ENCODE data around the gene GABRG3. TPM values are rescaled to one million over a fixed set of nuclear protein-coding genes. Genes with fewer than 3 reads are reported as not detected.

The GABRG3 gene
- total and polyA plus RNA-seq, 10 of the 15 experiments (the other 5 are each of a cell fraction or from before 2014, with no cell fraction given), result 0.15 TPM; not detected in 9

DNA sequence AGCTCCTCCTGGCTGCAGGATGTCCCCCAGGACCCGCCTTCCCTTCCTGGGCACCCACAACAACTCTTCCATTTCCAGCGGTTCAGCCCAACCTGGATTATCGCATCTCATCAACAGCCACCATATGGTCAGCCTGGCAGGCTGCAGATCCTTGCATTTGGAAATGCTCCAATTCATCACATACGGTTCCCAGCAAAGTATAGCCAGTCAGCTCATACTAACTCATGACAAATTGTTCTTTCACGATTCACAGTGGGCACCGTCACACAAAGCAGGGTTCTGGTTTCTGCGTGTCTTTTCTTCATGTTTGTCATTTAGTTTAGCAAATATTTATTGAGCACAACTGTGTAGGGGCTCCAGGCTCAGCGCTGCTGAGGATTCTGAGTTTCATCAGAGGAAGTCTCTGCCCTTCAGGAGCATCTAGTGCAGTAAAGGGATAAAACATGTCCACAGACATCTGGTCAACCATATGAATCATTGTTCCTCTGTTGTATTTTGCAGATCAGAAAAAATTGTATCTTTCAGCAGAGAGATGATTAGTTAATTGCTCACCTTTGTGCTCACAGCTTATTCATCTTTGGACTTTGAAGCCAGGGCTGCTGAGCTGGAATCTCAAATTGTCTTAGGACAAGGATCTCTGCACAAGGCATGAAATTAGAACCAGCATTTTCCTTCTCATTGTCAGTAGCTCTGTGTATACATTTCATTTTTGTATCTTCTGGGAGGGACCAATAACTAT is 125.1 kb downstream of the GABRG3 start:
- WGBS (ENCODE audit: insufficient coverage, insufficient replicate concordance, low lambda C conversion rate, missing lambda C conversion rate), result 11% methylated on average over 8 of the region's 8 CpGs
- POLR2A ChIA-PET, result no interaction called here
- ATAC-seq, result no peak
- no peak for TF ChIP-seq MEF2A (IDR thresholded peaks at IDR 0.05; ENCODE audit: insufficient read depth, low read depth, low read length)
- no peak for TF ChIP-seq ZBED1 (IDR thresholded peaks at IDR 0.05; ENCODE audit: borderline replicate concordance)
- TF ChIP-seq MXI1 (IDR thresholded peaks at IDR 0.05; ENCODE audit: low read depth, low read length), result no peak
- TF ChIP-seq, protein P1, sequence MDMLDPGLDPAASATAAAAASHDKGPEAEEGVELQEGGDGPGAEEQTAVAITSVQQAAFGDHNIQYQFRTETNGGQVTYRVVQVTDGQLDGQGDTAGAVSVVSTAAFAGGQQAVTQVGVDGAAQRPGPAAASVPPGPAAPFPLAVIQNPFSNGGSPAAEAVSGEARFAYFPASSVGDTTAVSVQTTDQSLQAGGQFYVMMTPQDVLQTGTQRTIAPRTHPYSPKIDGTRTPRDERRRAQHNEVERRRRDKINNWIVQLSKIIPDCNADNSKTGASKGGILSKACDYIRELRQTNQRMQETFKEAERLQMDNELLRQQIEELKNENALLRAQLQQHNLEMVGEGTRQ (IDR thresholded peaks at IDR 0.05; ENCODE audit: borderline replicate concordance, low read depth, low read length), result no peak
- no peak for TF ChIP-seq SMAD1 (IDR thresholded peaks at IDR 0.05; ENCODE audit: low read depth, partially characterized antibody)
- no peak for TF ChIP-seq TCF3 (IDR thresholded peaks at IDR 0.05; ENCODE audit: borderline replicate concordance, insufficient read depth, low read depth, low read length)
- TF ChIP-seq NFXL1 (IDR thresholded peaks at IDR 0.05; ENCODE audit: borderline replicate concordance), result no peak
- TF ChIP-seq, protein P2, sequence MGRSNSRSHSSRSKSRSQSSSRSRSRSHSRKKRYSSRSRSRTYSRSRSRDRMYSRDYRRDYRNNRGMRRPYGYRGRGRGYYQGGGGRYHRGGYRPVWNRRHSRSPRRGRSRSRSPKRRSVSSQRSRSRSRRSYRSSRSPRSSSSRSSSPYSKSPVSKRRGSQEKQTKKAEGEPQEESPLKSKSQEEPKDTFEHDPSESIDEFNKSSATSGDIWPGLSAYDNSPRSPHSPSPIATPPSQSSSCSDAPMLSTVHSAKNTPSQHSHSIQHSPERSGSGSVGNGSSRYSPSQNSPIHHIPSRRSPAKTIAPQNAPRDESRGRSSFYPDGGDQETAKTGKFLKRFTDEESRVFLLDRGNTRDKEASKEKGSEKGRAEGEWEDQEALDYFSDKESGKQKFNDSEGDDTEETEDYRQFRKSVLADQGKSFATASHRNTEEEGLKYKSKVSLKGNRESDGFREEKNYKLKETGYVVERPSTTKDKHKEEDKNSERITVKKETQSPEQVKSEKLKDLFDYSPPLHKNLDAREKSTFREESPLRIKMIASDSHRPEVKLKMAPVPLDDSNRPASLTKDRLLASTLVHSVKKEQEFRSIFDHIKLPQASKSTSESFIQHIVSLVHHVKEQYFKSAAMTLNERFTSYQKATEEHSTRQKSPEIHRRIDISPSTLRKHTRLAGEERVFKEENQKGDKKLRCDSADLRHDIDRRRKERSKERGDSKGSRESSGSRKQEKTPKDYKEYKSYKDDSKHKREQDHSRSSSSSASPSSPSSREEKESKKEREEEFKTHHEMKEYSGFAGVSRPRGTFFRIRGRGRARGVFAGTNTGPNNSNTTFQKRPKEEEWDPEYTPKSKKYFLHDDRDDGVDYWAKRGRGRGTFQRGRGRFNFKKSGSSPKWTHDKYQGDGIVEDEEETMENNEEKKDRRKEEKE (IDR thresholded peaks at IDR 0.05), result no peak
- TF ChIP-seq NRF1 (conservative IDR thresholded peaks at IDR 0.05; ENCODE audit: low read depth, low read length), result no peak
- no peak for TF ChIP-seq SMAD5 (IDR thresholded peaks at IDR 0.05; ENCODE audit: low read depth)
- no peak for TF ChIP-seq JUND (IDR thresholded peaks at IDR 0.05; ENCODE audit: low read depth, low read length)
- TF ChIP-seq, protein P3, sequence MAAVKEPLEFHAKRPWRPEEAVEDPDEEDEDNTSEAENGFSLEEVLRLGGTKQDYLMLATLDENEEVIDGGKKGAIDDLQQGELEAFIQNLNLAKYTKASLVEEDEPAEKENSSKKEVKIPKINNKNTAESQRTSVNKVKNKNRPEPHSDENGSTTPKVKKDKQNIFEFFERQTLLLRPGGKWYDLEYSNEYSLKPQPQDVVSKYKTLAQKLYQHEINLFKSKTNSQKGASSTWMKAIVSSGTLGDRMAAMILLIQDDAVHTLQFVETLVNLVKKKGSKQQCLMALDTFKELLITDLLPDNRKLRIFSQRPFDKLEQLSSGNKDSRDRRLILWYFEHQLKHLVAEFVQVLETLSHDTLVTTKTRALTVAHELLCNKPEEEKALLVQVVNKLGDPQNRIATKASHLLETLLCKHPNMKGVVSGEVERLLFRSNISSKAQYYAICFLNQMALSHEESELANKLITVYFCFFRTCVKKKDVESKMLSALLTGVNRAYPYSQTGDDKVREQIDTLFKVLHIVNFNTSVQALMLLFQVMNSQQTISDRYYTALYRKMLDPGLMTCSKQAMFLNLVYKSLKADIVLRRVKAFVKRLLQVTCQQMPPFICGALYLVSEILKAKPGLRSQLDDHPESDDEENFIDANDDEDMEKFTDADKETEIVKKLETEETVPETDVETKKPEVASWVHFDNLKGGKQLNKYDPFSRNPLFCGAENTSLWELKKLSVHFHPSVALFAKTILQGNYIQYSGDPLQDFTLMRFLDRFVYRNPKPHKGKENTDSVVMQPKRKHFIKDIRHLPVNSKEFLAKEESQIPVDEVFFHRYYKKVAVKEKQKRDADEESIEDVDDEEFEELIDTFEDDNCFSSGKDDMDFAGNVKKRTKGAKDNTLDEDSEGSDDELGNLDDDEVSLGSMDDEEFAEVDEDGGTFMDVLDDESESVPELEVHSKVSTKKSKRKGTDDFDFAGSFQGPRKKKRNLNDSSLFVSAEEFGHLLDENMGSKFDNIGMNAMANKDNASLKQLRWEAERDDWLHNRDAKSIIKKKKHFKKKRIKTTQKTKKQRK (IDR thresholded peaks at IDR 0.05; ENCODE audit: low read depth, low read length), result no peak

More for the DNA sequence above, 125.1 kb downstream of the GABRG3 start:
- H3K4me1 ChIP-seq (ENCODE audit: control insufficient read depth, insufficient read depth, low read length), result no peaks in the 10 kb centered on the region
- BruUV-seq (replicated peaks), result no TSS peak
- H3K9ac ChIP-seq (ENCODE audit: control insufficient read depth, insufficient read depth, low read length), result no peak overlapping the region
- H3K9me3 ChIP-seq (replicated peaks; ENCODE audit: control insufficient read depth, insufficient read depth, low read length), result no peaks in the 10 kb centered on the region; the same call in 1 of the 3 replicates
- RAD21 ChIA-PET (ENCODE audit: unreplicated experiment), result no interaction called here
- no peak overlapping the region for H3K4me2 ChIP-seq (ENCODE audit: control insufficient read depth, insufficient read depth)
- in situ Hi-C loops (cut with MboI) (no loop called here), intact Hi-C loops (cut with micrococcal nuclease; ENCODE audit: unreplicated experiment) (no loop called here)
- CTCF ChIA-PET, result no interaction called here
- no peaks in the 10 kb centered on the region for H3K79me2 ChIP-seq (ENCODE audit: control insufficient read depth, insufficient read depth, low read length)
- SMC1A ChIA-PET (ENCODE audit: uncharacterized antibody, unreplicated experiment), result no interaction called here
- FAIRE-seq, result no peak
- H3K27ac ChIP-seq (ENCODE audit: control insufficient read depth, insufficient read depth), result no peak overlapping the region
- no peaks in the 10 kb centered on the region for H3K36me3 ChIP-seq (ENCODE audit: control insufficient read depth in 2 of 2, insufficient read depth in 2 of 2, low read length in 1 of 2)
- no peak overlapping the region for H3K4me3 ChIP-seq
- no peak for DNase-seq (ENCODE audit: low read depth, low spot score)
- H2AFZ ChIP-seq (ENCODE audit: control insufficient read depth, low read depth, low read length), result no peak overlapping the region
- H3K27me3 ChIP-seq (replicated peaks in 1 of 2; ENCODE audit: control insufficient read depth in 2 of 2, insufficient read depth in 2 of 2, low read length in 1 of 2), result no peaks in the 10 kb centered on the region
- no peaks in the 10 kb centered on the region for H4K20me1 ChIP-seq (ENCODE audit: control insufficient read depth, insufficient read depth)
